ENCODE measurements around the gene EBI3.
"Not testable (repeated sequence)": the region's sequence is repeated elsewhere in the genome, so short reads cannot be mapped to it uniquely, and the experiment has no call there.

The EBI3 gene

DNA sequence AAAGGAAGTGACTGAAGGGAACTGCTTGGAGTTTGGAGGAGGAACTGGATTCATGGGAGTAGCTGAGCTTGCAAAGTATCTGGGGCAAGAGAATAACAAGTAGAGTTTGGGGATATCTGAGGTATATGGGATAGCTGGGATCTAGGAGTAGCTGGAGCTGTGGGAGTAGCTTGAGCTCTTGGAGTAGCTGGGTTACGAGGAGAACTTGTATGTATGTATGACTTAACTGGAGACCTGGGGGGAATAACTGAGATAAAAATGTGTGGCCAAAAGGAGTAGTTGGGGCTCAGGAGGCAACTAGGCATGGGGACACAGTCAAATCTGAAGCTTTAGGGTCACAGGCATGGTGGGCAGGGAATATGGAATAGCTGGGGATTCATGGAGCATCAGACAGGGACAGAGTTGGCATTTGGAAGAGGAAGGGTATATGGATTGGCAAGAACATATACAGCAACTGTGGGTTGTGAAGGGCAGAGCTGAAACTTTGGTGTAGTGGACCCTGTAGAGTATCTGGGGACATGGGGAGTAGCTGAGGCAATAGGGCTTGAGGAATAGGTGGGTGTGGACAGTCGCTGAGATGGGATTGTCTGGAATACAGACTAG is 28.3 kb upstream of the EBI3 start:
- no peak for FAIRE-seq

DNA sequence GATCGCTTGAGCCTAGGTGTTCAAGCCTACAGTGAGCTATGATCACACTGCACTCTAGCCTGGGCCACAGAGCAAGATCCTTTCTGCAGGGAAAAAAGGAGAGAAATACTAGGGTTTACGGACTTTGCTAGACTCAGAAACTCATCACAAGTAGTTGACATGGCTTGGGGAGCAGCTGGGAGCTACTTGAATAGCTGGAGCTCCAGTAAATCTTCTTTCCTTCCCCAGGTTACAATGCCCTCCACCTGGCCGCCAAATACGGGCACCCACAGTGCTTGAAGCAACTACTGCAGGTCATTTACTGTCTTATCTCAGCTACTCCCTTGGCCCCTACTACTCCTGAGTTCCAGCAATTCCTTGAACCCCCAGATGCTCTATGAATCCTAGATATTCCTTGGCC is 27.5 kb upstream of the EBI3 start:
- FAIRE-seq: no peak

DNA sequence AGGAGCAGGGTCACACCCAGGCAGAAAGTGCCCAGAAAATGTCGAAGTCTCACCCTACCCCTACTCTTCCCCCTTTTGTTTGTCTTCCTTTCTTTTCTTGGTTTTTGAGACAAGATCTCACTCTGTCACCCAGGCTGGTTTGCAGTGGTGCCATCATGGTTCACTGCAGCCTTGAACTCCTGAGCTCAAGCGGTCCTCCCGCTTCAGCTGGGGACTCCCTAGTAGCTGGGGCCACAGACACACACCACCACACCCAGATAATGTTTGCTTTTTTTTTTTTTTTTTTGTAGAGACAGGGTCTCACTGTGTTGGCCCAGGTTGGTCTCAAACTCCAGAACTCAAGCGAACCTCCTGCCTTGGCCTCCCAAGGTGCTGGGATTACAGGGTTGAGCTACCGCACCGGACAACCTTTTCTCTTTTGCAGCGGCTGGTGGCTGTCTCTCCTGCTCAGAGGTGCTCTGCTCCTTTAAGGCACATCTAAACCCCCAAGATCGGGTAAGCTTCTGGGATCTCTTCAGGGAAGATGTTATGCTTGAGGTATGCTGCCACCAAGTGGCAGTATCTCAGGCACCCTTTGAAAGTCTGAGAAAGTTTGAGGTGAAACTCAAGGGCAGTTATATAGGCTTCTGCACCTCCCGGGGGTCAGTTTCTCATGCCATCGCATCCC is 22.4 kb upstream of the EBI3 start:
- no peak for FAIRE-seq

DNA sequence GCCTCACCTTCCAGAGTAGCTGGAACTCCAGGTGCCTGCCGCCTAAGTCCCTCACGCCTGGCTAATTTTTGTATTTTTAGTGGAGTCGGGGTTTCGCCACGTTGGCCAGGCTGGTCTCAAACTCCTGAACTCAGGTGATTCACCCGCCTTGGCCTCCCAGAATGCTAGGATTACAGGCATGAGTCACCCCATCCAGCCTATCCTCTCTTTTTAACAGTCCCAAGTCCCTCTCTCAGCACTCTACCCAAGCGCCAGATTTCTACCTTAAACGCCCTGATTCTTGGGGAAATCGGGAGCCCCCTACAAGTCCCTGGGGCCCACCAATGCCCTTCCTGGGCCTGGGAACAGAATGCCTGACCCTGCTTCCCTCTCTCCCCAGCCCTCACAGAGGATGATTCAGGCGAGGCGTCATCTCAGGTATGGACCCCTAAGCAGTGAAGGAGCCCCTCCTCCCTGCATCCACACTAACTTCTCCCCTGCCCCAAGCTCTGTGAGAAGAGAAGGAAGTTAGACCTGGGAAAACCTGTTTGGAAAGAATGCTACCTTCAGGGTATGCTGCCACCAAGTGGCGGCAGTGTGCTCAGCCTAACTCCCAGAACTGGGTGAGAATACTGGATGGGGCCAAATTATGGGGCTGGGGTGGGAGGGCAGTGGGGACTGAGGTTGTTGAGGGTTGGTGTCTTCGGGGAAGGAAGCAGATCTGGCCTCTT is 20.8 kb upstream of the EBI3 start:
- no peak for FAIRE-seq

DNA sequence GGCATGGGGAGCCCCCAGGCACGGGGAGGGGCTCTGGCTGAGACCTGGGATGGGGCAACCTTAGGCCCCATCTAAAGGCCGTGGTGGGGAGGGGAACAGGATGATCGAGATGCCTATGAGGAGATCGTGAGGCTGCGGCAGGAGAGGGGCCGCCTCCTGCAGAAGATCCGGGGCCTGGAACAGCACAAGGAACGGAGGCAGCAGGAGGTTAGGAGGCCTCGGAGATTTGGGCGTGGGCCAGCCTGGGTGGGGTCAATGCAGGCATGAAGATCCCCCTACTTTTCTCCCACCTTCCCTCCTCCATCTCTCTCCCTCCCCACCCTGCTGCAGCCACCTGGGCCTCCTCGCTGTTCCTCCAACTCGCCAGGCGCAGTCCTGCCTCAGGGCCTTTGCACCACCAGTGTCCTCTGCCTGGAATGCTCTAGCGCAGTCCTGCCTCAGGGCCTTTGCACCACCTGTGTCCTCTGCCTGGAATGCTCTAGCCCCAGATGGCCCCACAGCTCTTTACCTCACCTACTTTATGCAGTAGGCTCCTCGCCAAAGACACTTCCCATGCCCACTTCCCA is 19.1 kb upstream of the EBI3 start:
- FAIRE-seq: no peak

DNA sequence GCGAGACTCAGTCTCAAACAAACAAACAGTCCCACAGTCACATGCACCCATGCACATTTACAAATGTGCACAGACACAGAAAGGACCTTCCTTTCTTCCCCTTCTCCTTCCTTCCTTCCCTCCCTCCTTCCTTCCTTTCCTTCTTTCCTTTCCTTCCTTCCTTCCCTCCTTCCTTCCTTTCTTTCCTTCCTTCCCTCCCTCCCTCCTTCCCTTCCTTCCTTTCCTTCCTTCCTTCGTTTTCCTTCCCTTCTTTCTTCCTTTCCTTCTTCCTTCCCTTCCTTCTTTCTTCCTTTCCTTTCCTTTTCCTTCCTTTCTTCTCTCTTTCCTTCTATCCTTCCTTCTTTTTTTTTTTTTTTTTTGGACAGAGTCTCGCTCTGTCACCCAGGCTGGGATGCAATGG is 16.2 kb upstream of the EBI3 start:
- FAIRE-seq: no peak

DNA sequence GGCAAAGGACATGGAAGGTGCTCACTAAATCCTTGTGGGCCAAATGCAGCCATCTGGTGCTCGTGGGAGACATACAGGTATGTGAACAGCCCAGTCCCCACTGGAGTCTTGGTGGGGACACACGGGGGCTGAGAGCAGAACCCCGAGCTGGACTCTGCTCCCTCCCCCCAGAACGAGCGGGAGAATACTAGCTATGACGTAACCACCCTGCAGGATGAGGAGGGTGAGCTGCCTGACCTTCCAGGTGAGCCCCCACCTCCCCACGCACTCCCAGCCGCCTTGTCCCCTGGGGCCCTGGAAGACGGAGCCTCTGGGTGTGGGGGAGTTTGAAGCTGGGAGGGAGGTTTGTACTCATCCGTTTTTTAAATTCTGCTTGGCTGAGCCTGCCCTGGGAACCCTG is 13.5 kb upstream of the EBI3 start:
- FAIRE-seq: no peak

DNA sequence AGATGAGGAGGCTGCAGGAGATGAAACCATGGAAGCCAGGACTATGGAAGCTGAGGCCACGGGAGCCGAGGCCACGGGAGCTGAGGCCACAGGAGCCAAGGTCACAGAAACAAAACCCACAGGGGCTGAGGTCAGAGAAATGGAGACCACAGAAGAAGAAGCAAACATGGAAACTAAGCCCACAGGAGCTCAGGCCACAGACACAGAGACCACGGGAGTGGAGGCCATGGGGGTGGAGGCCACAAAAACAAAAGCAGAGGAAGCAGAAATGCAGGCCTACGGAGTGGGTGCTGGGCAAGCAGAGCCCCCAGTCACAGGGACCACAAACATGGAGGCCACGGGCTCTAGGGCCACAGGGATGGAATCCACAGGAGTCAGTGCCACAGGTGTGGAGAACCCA is 12.5 kb upstream of the EBI3 start:
- no peak for FAIRE-seq

DNA sequence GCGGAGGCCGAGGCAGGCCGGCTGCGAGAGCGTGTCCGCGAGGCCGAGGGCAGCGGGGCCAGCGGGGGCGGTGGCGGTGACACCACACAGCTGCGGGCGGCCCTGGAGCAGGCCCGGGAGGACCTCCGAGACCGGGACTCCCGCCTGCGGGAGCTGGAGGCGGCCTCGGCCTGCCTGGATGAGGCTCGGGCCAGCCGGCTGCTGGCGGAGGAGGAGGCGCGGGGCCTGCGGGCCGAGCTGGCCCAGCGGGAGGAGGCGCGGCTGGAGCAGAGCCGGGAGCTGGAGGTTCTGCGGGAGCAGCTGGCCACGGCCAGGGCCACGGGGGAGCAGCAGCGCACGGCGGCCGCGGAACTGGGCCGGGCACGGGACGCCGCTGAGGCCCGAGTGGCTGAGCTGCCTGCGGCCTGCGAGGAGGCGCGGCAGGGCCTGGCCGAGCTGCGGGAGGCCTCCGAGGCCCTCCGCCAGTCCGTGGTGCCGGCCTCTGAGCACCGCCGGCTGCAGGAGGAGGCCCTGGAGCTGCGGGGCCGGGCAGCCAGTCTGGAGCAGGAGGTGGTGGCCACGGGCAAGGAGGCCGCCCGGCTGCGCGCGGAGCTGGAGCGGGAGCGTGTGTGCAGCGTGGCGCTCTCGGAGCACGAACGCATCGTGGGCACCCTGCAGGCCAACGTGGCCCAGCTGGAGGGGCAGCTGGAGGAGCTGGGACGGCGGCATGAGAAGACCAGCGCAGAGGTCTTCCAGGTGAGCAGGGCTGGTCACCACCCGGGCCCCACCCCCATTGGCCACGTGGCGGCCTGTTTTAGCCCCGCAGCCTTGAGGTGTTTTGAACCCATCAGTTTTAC is 11.7 kb upstream of the EBI3 start:
- no peak for FAIRE-seq

DNA sequence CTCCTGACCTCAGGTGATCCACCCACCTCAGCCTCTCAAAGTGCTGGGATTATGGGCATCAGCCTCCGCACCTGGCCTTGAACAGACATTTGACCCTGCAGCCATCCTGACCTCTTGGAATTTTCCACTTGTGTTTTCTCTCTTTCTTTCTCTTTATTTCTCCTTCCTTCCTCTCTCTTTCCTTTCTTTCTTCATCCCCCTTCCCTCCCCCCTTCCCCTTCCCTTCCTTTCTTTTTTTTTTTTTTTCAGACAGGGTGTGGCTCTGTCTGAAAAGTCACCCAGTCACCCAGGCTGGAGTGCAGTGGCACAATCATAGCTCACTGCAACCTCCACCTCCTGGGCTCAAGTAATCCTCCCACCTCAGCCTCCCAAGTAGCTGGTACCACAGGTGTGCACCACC is 10.8 kb upstream of the EBI3 start:
- not testable (repeated sequence) for FAIRE-seq

DNA sequence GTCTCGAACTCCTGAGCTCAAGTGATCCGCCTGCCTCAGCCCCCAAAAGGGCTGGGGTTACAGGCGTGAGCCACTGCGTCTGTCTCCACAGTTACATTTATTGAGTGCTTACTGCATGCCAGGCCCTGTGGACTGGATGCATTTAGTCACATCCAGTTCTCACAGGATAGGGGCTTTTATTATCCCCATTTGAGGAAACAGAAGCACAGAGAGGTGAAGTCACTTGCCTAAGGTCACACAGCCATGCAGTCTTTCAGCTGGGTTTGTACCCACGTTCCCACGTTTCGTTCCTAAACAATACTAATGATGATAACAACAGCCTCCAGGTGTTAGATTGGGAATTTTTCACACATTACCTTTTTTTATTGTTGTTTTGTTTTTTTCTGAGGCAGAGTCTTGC is 9.1 kb upstream of the EBI3 start:
- FAIRE-seq: no peak

DNA sequence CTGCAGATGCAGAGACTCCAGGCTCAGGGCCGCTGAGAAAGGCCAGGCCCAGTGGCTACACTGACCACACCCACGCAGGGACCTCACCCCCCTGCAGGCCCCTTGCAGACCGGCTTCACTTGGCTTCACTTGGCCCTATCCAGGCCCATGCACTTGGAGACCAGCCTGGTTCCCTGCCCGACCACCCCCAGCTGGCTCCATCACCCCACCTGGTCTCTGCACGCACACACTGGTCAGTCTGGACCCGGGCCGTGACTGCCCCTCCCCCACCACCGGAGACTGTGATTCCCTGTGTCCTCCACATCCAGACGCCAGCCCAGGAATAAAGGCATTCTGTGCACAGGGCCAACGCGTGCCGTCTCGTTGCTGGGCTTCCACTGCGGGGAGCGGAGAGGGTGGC is 4.9 kb upstream of the EBI3 start:
- FAIRE-seq: no peak

DNA sequence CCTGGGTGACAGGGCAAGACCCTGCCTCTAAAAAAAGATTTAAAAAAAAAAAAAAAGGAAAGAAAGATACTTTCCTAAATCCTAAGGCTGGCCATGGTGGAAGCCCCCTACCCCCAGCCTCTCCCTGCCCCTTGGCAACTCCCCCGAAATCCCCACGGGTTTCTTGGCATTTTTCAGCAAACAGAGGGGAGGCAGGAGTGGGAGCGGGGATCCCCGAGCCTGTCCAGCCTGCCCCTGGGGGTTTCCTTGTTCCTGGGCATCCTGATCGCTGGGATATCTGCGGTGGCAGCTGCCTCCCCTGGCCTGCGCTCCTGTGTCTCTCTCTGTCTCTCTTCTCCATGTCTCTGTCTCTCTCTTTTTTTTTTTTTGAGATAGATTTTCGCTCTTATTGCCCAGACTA is 3.4 kb upstream of the EBI3 start:
- FAIRE-seq: no peak

DNA sequence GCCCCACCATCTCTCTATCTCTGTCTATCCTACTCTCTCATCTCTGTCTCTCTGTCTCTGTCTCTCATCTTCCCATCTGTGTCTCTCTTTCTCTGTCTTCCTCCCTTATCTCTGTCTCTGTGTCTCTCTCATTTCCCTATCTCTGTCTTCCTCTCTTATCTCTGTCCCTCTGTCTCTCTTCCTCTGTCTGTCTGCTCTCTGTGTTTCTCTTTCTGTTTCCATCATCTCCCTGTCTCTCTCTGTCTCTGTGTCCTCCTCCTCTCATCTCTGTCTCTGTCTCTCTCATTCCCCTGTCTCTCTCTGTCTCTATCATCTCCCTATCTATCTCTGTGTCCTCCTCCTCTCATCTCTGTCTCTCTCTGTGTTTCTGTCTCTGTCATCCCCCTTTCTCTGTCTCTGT is 1.6 kb upstream of the EBI3 start:
- FAIRE-seq: no peak

DNA sequence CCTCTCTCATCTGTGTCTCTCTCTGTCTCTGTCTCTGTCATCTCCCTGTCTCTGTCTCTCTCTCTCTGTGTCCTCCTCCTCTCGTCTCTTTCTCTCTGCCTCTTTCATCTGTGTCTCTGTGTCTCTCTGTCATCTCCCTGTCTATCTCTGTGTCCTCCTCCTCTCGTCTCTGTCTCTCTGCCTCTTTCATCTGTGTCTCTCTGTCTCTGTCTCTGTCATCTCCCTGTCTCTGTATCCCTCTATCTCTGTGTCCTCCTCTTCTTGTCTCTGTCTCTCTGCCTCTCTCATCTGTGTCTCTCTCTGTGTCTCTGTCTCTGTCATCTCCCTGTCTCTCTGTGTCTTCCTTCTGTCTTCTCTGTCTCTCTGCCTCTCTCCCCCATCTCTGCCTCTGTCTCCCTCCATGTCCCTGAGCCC is 551 bp upstream of the EBI3 start:
- FAIRE-seq: no peak

DNA sequence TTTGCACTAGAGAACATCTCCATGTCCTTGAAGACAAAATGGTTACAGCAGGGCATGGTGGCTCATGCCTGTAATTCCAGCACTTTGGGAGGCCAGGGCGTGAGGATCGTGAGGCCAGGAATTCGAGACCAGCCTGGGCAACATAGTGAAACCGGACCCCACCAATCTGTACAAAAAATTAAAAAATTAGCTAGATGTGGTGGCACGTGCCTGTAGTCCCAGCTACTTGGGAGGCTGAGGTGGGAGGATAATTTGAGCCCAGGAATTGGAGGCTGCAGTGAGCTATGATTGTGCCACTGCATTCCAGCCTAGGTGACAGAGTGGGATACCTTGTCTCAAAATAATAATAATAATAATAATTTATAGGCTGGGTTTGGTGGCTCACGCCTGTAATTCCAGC is 914 bp downstream of the EBI3 start:
- not testable (repeated sequence) for FAIRE-seq

DNA sequence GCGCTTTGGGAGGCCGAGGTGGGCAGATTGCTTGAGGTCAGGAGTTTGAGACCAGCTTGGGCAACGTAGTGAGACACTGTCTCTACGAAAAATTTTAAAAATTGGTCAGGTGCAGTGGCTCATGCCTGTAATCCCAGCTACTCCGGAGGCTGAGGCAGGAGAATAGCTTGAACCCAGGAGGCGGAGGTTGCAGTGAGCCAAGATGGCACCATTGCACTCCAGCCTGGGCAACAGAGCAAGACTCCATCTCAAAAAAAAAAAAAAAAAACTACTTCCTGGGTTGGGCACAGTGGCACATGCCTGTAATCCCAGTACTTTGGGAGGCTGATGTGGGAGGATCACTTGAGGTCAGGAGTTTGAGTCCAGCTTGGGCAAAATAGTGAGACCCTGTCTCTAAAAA is 2.2 kb downstream of the EBI3 start:
- not testable (repeated sequence) for FAIRE-seq

DNA sequence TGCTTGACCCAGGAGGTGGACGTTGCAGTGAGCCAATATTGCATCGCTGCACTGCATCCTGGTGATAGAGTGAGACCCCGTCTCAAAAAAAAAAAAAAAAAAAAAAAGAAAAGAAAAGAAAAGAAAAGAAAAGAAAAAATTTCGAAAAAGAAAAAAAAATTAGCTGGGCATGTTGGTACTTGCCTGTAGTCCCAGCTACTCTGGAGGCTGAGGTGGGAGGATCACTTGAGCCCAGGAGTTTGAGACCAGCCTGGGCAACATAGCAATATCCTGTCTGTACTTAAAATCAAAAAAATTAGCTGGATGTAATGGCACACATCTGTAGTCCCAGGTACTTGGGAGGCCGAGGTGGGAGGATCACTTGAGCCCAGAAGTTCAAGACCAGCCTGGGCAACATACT is 2.8 kb downstream of the EBI3 start:
- FAIRE-seq: not testable (repeated sequence)

DNA sequence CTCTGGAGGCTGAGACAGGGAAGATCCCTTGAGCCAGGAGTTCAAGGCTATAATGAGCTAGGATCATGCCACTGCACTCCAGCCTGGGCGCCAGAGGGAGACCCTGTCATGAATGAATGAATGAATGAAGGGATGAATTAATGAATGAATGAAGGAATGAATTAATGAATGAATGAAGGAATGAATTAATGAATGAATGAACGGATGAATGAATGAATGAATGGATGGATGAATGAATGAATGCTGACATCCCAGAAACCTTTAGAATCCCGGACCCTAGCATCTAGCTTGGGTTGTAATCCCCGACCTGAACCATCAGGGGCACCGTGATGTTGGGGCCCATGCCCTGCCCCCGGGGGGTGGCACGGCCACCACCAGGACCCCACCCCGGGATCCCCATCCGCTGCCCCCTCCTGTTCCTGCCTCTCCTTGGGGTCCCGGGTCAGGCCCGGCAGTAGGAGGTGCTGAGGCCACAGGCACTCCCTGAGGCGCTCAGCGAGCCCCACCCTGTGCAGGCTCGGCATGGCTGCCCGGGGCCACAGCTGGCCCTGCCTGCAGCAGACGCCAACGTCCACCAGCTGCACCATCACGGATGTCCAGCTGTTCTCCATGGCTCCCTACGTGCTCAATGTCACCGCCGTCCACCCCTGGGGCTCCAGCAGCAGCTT is 3.4 kb downstream of the EBI3 start:
- FAIRE-seq: no peak

DNA sequence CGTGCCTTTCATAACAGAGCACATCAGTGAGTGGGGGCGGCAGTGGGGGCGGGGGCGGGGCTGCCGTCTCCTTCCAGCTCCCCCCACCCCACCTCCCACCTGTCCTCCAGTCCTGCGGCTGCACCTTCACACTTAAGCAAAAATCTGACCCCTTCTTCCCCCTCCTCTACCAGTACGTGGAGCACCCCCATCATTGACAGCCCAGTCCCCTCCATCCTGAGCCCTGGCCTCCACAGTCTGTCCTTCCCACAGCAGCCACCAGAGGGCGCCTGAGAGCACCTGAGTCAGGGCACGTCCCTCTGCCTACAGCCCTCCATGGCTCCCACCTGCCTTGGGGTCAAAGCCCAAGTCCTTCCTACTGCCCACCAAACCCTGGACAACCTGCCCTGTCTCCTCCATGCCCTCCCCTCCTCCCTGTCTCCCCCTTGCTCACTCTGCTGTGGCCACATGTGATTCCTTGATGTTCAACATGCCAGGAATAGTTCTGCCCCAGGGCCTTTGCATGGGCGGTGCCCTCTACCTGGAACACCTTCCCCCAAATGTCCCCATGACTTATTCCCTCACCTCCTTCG is 4.0 kb downstream of the EBI3 start:
- FAIRE-seq: no peak

DNA sequence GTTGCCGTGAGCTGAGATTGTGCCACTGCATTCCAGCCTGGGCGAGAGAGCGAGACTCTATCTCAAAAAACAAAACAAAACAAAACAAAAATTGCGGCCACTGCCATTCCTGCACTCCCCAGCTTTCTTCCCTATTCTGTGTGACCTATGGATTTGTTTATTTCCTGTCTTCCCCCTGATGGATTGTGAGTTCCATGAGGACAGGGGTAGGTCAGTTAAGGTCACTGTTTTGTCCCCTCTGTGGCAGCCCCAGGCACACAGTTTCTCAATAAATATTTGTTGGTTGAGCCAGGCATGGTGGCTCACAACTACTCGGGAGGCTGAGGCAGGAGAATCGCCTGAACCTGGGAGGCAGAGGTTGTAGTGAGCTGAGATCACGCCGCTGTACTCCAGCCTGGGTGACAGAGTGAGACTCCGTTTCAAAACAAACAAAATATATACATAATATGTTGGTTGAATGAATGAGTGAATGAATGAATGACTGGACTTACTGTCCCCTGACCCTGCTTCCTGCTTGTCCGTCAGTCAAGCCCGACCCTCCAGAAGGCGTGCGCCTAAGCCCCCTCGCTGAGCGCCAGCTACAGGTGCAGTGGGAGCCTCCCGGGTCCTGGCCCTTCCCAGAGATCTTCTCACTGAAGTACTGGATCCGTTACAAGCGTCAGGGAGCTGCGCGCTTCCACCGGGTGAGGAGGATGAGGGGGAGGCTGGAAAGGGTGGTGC is 5.0 kb downstream of the EBI3 start:
- FAIRE-seq: no peak

DNA sequence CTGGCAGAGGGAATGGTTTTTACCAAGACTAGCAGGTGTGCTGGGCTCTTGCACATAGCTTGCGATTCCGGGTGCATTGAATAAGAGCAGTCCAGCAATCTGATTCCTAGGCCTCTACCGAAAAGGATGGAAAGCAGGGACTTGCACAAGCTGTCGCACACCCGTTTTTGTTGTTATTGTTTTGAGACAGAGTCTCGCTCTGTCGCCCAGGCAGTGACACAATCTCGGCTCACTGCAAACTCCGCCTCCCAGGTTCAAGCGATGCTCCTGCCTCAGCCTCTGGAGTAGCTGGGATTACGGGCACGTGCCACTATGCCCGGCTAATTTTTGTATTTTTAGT is 5.5 kb downstream of the EBI3 start:
- no peak for FAIRE-seq
